Effector memory CD4-positive, alpha-beta T cell (primary cell): ENCODE results near the gene PTP4A1.
"Not testable (repeated sequence)": the region's sequence is repeated elsewhere in the genome, so short reads cannot be mapped to it uniquely, and the experiment has no call there.

Experiments used
- DNase-seq, 3 donors: peaks; one replicate each; pipeline ENCODE4 v3.0.0-alpha.2; 2020
- H3K27ac ChIP-seq: 2 replicates; pipeline ENCODE4 v1.7.0; 2013; ENCODE audit warnings: mild to moderate bottlenecking, low read length, moderate library complexity; ENCODE audit not compliant: insufficient read depth, poor library complexity, severe bottlenecking
- H3K27me3 ChIP-seq: replicated peaks from 2 replicates; pipeline ENCODE4 v1.7.0; 2013; ENCODE audit warnings: mild to moderate bottlenecking, low read length; ENCODE audit not compliant: insufficient read depth, control insufficient read depth, poor library complexity, severe bottlenecking
- H3K36me3 ChIP-seq: 2 replicates; pipeline ENCODE4 v1.7.0; 2013; ENCODE audit warnings: mild to moderate bottlenecking, low read length, moderate library complexity; ENCODE audit not compliant: control insufficient read depth, insufficient read depth
- H3K4me1 ChIP-seq: 2 replicates; pipeline ENCODE4 v1.7.0; 2013; ENCODE audit warnings: low read length, mild to moderate bottlenecking; ENCODE audit not compliant: control insufficient read depth, insufficient read depth, poor library complexity, severe bottlenecking
- H3K4me3 ChIP-seq: 2 replicates; pipeline ENCODE4 v1.7.0; 2013; ENCODE audit warnings: low read length, low read depth, mild to moderate bottlenecking; ENCODE audit not compliant: insufficient read depth, poor library complexity, severe bottlenecking
- H3K9me3 ChIP-seq: 2 replicates; pipeline ENCODE4 v1.7.0; 2013; ENCODE audit warnings: mild to moderate bottlenecking, low read length, moderate library complexity; ENCODE audit not compliant: control insufficient read depth
- total RNA-seq, 3 donors: gene quantifications; one replicate each; lab custom pipeline; 2026; lab: John Stamatoyannopoulos, UW

PTP4A1 gene
- 7.0 to 8.5 (median 8.3) reads per million in 3 donors for total RNA-seq

DNA sequence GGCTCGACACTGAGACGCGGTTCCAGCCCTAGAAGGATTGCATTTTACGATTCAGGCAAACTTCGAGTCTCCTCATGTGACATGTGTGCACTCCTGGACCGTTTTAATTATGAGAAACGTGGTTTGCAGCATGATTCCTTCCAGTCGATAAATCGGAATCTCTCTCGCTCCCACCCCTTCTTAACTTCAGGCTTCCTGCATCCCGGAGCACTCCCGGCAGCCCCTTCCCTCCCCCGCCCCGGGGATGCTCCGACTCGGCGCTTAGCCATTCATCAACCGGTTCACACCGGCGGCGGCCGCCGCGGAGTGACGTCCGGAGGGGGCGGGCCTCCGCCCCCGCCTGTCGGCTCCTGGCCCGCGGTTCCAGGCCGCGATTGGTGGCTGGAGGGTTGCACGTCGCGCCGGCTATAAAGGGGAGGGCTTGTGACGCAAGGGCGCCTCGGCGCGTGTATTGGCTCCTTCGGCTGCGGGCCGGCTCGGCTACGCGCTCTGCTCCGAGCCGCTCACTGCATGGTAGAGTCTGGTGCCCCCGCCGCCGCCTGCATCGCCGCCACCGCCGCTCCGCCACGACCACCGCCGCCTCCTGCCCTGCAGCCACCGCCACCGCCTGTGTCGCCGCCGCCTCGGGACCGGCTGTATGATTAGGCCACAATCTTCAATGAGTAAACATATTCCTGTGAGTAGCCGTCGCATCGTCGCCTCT lies at the start of gene PTP4A1, which contains the start of gene LOC128125822:
PTP4A1 (plus strand) TSS at position 437 of the 703 bp plus-strand sequence. CDS start 4,401 bp downstream, outside the sequence.
LOC128125822 (plus strand) TSS at position 437 of the 703 bp plus-strand sequence.
- H3K9me3 ChIP-seq: no peaks in the 10 kb centered on the region
- DNase-seq: peak; percentile 95
- H3K27me3 ChIP-seq: no peaks in the 10 kb centered on the region
- peaks cover 9% of the 10 kb centered on the region for H3K36me3 ChIP-seq
- H3K27ac ChIP-seq: peak within 1 kb of the TSS; percentile 95
- peak within 1 kb of the TSS; percentile 92 for H3K4me3 ChIP-seq
- peaks cover 7% of the 10 kb centered on the region for H3K4me1 ChIP-seq

GRCh38 chr6:63522911-63523287 lies 49.4 kb upstream of the PTP4A1 start:
- H3K4me3 ChIP-seq, H3K36me3 ChIP-seq, H3K9me3 ChIP-seq, DNase-seq, H3K4me1 ChIP-seq, H3K27ac ChIP-seq, H3K27me3 ChIP-seq: not testable (repeated sequence)

DNA sequence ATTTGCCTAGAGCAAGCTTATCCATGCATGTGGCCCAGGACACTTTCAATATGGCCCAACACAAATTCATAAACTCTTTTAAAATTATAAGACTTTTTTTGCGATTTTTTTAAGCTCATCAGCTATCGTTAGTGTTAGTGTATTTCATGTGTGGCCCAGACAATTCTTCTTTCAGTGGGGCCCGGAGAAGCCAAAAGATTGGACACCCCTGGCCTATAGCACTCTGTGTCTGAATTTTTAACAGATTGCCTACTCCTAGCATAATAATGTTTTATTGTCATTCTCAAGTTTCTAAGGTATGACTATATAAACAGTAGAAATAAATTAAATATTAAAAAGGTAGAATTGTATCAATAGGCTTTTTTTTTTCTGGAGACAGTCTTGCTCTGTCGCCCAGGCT lies 48.6 kb upstream of the PTP4A1 start:
- no peak overlapping the region for H3K4me3 ChIP-seq
- H3K9me3 ChIP-seq: no peaks in the 10 kb centered on the region
- no peaks in the 10 kb centered on the region for H3K36me3 ChIP-seq
- no peaks in the 10 kb centered on the region for H3K4me1 ChIP-seq
- no peaks in the 10 kb centered on the region for H3K27me3 ChIP-seq
- no peak overlapping the region for H3K27ac ChIP-seq
- no peak for DNase-seq

DNA sequence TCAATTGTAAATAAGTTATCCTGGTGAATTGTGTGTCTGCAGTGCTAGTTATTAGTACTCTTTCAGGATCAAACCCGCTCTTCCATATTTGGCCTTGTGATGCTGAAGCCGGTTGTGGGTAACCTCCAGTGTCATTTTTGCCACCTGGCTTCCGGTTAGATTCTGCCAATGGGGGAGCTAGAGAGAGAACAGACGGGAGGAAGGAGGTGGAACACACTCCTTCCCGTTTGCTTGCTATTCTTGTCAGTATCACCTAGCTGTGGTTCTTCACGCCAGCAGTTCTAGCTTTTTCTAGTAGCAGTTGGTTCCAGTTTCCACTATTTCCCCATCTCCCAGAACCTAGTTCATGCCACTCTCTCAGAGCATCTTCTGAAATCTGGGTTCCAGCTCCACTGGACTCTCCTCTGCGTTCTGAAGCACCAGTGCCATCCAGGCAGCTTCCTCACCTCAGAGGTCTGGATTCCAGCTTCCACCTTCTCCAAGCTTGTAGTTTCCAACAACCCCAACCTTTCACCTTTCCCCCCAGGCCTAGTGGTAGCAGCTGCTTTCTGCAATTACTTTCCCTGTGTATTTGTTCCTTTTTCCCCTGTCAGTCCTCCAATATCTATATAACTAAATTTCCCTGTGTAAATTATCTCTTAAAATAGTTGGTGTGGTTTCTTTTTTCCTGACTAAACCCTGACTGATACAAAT lies 46.9 kb upstream of the PTP4A1 start:
- no peak overlapping the region for H3K4me3 ChIP-seq
- peak in 1 of 3 donors; percentile 1 for DNase-seq

DNA sequence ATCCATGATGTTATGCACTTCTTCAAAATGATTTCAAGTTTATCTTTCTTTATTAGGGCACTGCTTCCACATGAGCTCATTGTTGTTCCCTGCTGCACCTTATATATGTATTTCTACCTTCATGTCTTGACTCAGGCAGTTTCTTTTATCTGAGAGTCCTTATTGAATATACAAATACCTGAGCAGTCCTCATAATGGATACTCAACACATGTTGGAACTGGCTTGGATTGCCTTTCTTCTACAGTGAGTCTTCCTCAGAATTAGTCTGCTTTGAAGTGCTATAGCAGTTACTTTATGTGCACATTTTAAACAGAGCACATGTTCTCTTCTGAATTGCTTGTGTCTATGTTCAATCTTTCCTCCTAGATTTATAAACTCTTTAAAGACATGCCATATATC lies 45.3 kb upstream of the PTP4A1 start:
- H3K9me3 ChIP-seq: no peaks in the 10 kb centered on the region
- H3K4me1 ChIP-seq: no peaks in the 10 kb centered on the region
- H3K27ac ChIP-seq: no peak overlapping the region
- no peak for DNase-seq
- no peaks in the 10 kb centered on the region for H3K27me3 ChIP-seq
- no peak overlapping the region for H3K4me3 ChIP-seq
- H3K36me3 ChIP-seq: no peaks in the 10 kb centered on the region

More for the DNA sequence above, 46.9 kb upstream of the PTP4A1 start:
- H3K27me3 ChIP-seq: no peaks in the 10 kb centered on the region
- no peaks in the 10 kb centered on the region for H3K9me3 ChIP-seq
- H3K4me1 ChIP-seq: no peaks in the 10 kb centered on the region
- H3K27ac ChIP-seq: no peak overlapping the region
- H3K36me3 ChIP-seq: no peaks in the 10 kb centered on the region

DNA sequence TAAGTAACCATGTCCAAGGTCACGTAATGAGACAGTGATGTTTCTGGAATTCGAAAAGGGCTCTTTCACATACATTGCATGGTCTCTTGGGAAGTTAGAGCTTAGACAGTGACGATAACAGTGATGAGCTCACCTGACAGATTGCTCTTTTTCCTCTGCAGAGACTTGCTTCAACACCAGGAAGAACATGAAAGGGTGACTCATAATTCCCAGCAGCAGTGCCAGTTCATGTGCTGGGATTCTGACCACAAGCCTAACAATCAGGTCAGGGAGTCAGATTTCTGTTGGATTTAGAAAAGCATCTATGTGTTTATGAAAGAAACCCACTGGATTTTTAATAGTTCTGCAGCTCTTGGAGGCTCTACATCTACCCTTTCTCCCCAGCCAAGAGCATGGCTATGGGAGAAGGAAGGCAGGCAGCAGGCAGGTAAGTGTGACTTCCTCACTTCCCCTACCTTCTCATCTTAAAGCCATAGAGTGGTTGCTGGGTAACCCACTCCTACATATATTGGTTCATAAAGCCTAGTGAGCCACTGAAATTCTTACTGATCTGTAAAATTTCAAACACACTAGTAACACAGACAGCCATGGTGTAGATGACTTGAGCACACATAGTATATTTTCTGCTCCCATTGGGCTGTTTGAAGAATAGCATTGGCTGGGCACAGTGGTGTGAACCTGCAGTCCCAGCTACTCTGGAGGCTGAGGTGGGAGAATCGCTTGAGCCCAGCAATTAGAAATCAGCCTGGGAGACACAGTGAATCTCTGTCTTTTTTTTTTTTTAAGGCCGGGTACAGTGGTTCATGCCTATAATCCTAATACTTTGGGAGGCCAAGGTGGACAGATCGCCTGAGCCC lies 44.4 kb upstream of the PTP4A1 start:
- H3K4me3 ChIP-seq: no peak overlapping the region
- H3K4me1 ChIP-seq: no peaks in the 10 kb centered on the region
- H3K9me3 ChIP-seq: no peaks in the 10 kb centered on the region
- H3K27me3 ChIP-seq: no peaks in the 10 kb centered on the region
- H3K27ac ChIP-seq: no peak overlapping the region
- no peaks in the 10 kb centered on the region for H3K36me3 ChIP-seq
- DNase-seq: no peak

DNA sequence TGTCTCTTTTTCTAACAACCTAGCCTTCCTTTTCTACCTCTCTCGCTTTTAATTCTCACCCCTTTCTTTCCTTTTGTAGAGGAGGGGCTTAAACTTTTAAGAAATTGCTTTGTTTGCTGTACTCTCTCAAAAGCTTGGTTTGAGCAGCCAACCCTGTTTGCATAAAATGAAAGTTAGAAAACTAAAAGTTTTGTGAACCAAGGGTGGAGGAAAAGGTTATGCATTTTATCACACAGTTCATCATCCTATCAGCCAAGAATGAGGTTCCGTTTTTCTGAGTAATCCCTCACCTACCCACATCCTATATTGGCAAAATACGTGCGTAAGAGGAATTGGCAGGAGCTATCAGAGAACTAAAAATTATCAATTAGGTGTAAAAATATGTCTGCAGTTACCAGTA lies 42.8 kb upstream of the PTP4A1 start:
- Histone ChIP-seq H3K4me1 (no peaks in the 10 kb centered on the region), H3K4me3 (no peak overlapping the region), H3K36me3 (no peaks in the 10 kb centered on the region), H3K27ac (no peak overlapping the region), H3K9me3 (no peaks in the 10 kb centered on the region), H3K27me3 (no peaks in the 10 kb centered on the region)
- DNase-seq: no peak

DNA sequence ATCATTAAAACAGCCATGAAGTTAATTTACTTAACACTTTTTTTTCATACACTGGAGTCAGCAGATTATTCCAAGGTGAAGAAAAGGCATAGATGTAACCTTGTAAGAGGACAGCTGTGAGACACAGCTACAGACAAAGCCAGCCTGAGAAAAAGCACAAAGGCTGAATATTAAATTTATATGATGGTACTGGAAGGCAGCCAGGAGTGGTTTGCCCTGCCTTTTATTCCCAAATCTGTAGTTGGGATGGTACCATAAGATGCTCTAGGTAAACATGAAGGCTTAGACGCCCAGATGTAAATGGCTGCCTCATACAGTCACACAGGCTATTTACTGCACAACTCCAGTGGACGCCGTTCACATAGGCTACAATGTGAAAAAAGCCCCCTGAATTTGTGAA lies 42.1 kb upstream of the PTP4A1 start:
- no peak overlapping the region for H3K27ac ChIP-seq
- DNase-seq: no peak
- H3K4me1 ChIP-seq: no peaks in the 10 kb centered on the region
- no peaks in the 10 kb centered on the region for H3K27me3 ChIP-seq
- no peaks in the 10 kb centered on the region for H3K36me3 ChIP-seq
- no peak overlapping the region for H3K4me3 ChIP-seq
- H3K9me3 ChIP-seq: no peaks in the 10 kb centered on the region

DNA sequence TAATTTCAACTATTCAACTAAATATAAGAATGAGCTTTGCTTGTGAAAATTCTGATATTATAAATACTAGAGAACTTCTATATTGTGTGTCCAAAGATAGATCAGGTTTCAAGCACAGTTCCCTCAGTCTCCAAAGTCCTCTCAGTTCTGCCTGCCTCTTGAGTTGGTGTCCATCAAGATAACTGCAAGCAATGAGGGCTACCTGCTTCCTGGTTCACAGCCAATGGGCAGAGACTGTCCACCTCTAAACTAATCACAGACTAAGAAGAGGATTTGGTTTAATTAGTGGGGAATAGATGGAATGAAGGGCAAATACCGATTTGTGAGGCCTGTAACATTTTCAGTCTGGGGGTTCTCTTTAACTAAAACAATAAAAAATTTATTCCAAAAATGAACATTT lies 41.3 kb upstream of the PTP4A1 start:
- Histone ChIP-seq H3K27me3 (no peaks in the 10 kb centered on the region), H3K9me3 (no peaks in the 10 kb centered on the region), H3K4me3 (no peak overlapping the region), H3K4me1 (no peaks in the 10 kb centered on the region), H3K36me3 (no peaks in the 10 kb centered on the region), H3K27ac (no peak overlapping the region)
- no peak for DNase-seq
